ENCODE measurements around the gene ATP1A4.

DNA sequence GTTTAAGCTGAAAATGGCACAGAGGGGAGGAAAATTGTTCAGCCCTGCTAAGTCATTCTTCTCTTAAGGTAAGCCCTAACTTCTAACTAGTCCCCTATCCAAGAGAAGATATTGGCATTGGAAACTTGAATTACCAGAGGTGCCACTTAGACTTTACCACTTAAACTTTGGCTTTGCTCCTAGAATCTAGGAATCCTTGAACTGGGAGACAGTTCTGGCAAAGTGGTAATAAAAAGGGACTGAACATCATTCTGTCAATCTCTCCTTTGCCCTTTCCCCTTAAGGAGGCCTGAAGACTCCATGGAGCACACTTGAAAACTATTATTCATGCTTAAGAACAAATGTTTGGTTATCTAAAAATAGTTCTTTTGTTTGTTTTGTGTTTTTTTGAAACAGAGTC, 8.4 kb downstream of the ATP1A4 start:
- TF ChIP-seq FOXM1 (IDR thresholded peaks at IDR 0.05; ENCODE audit: low read depth, low read length), result no peak
- TF ChIP-seq, protein P1, sequence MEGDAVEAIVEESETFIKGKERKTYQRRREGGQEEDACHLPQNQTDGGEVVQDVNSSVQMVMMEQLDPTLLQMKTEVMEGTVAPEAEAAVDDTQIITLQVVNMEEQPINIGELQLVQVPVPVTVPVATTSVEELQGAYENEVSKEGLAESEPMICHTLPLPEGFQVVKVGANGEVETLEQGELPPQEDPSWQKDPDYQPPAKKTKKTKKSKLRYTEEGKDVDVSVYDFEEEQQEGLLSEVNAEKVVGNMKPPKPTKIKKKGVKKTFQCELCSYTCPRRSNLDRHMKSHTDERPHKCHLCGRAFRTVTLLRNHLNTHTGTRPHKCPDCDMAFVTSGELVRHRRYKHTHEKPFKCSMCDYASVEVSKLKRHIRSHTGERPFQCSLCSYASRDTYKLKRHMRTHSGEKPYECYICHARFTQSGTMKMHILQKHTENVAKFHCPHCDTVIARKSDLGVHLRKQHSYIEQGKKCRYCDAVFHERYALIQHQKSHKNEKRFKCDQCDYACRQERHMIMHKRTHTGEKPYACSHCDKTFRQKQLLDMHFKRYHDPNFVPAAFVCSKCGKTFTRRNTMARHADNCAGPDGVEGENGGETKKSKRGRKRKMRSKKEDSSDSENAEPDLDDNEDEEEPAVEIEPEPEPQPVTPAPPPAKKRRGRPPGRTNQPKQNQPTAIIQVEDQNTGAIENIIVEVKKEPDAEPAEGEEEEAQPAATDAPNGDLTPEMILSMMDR (IDR thresholded peaks at IDR 0.05 in 2 of 3, conservative IDR thresholded peaks at IDR 0.05 in 1 of 3; ENCODE audit: control insufficient read depth in 2 of 3, extremely low read depth in 1 of 3, insufficient read depth in 1 of 3, low read depth in 3 of 3, low read length in 3 of 3), result no peak
